HepG2 (cell line): Measurements from ENCODE around the gene CD2. TPM values are rescaled to one million over a fixed set of nuclear protein-coding genes. Genes with fewer than 3 reads are reported as not detected.

Experiments
- ATAC-seq: fragments of 200-7000 bp; cut with Tn5 transposase; 3 replicates; pipeline ENCODE4 v1.9.1; 2020; ENCODE audit warnings: mild to moderate bottlenecking, moderate library complexity
- BruUV-seq: library from RNA; stranded (reverse); fragments of 400-500 nt; replicated peaks from 2 replicates; lab custom pipeline; 2021; lab: Mats Ljungman, UMichigan
- CTCF ChIA-PET: fragments of 300-600 bp; formaldehyde crosslinking; extraction: SDS; loops from one replicate; lab custom pipeline; 2021; ENCODE audit warnings: low total read pairs, inconsistent platforms, low intra/inter-chr PET ratio; lab: Yijun Ruan, JAX
- POLR2A ChIA-PET: fragments of 350-600 bp; sonication (Branson Sonifier 250); formaldehyde crosslinking; loops from one replicate; lab custom pipeline; 2020; ENCODE audit warnings: antibody characterized with exemption, inconsistent platforms; lab: Yijun Ruan, JAX
- DNase-seq: peaks from one replicate; pipeline ENCODE4 v3.0.0-alpha.2; 2015; ENCODE audit warnings: low spot score
- FAIRE-seq: peaks from 3 replicates; lab custom pipeline; 2011; peaks lifted over from hg19 to GRCh38; lab: Jason Lieb, UNC
- H2AFZ ChIP-seq: one replicate; pipeline ENCODE4 v1.6.1; 2011; ENCODE audit warnings: low read length, inconsistent platforms
- H3K27ac ChIP-seq: fragments of 300-600 bp; 3 replicates; pipeline ENCODE4 v1.8.0; 2011; ENCODE audit warnings: mixed run types, mild to moderate bottlenecking, mixed read lengths, low read length, inconsistent platforms; ENCODE audit not compliant: insufficient read depth; ENCODE audit errors: extremely low read length
- H3K27me3 ChIP-seq, 2 experiments: fragments of 200-600 bp in 1 of 2; 2 replicates in 1 of 2; 3 replicates in 1 of 2; pipeline versions ENCODE4 v1.6.0 to v1.8.0; 2011; ENCODE audit warnings: low read length in 2 of 2, mild to moderate bottlenecking in 2 of 2, moderate library complexity in 2 of 2, inconsistent platforms in 1 of 2; ENCODE audit not compliant: insufficient read depth in 2 of 2, control insufficient read depth in 1 of 2
- H3K36me3 ChIP-seq, 2 experiments: fragments of 200-600 bp in 1 of 2; replicated peaks in 1 of 2; 2 replicates in 1 of 2; 3 replicates in 1 of 2; pipeline versions ENCODE4 v1.5.1 to v1.8.0; 2011; ENCODE audit warnings: low read length in 2 of 2, inconsistent platforms in 1 of 2; ENCODE audit not compliant: insufficient read depth in 2 of 2, control insufficient read depth in 1 of 2
- H3K4me1 ChIP-seq: 2 replicates; pipeline ENCODE4 v1.5.1; 2012; ENCODE audit warnings: low read length, inconsistent platforms; ENCODE audit not compliant: insufficient read depth
- H3K4me2 ChIP-seq: 2 replicates; pipeline ENCODE4 v1.6.0; 2011; ENCODE audit warnings: low read depth, low read length, inconsistent platforms
- H3K4me3 ChIP-seq, 3 experiments: fragments of 200-600 bp in 1 of 3; sonication (generic), shearing (Covaris generic) in 1 of 3; replicated peaks in 1 of 3; 2 replicates each; pipeline ENCODE4 v1.5.1; 2011 to 2016; ENCODE audit warnings: low read length in 3 of 3, inconsistent platforms in 2 of 3, low read depth in 2 of 3, mild to moderate bottlenecking in 2 of 3, control low read depth in 1 of 3, mixed read lengths in 1 of 3; ENCODE audit not compliant: insufficient read depth in 1 of 3
- H3K79me2 ChIP-seq: one replicate; pipeline ENCODE4 v1.6.1; 2011; ENCODE audit warnings: low read length, inconsistent platforms; ENCODE audit not compliant: insufficient read depth
- H3K9ac ChIP-seq: 2 replicates; pipeline ENCODE4 v1.6.0; 2011; ENCODE audit warnings: mild to moderate bottlenecking, low read depth, low read length, inconsistent platforms; ENCODE audit not compliant: insufficient read depth
- H3K9me3 ChIP-seq: 2 replicates; pipeline ENCODE4 v1.5.1; 2012; ENCODE audit warnings: mild to moderate bottlenecking, low read length
- H4K20me1 ChIP-seq: 2 replicates; pipeline ENCODE4 v1.6.0; 2011; ENCODE audit warnings: inconsistent platforms, mild to moderate bottlenecking, low read length, moderate library complexity; ENCODE audit not compliant: insufficient read depth
- FOXK1 ChIP-seq: sonication (generic); formaldehyde crosslinking; IDR thresholded peaks from 2 replicates; pipeline ENCODE4 v1.4.0; 2020; ENCODE audit warnings: low read depth, missing genetic modification reagents, borderline replicate concordance
- HDAC1 ChIP-seq: sonication (generic); formaldehyde crosslinking; IDR thresholded peaks from 2 replicates; pipeline ENCODE4 v1.5.1; 2020; ENCODE audit warnings: mild to moderate bottlenecking, missing genetic modification reagents
- HOXA5 ChIP-seq: sonication (generic); formaldehyde crosslinking; IDR thresholded peaks from 2 replicates; pipeline ENCODE4 v1.4.0; 2020; ENCODE audit warnings: missing genetic modification reagents
- MEF2D ChIP-seq: sonication (generic); formaldehyde crosslinking; IDR thresholded peaks from 2 replicates; pipeline ENCODE4 v1.5.1; 2020; ENCODE audit warnings: mild to moderate bottlenecking, missing genetic modification reagents
- ZFP90 ChIP-seq: sonication (generic); formaldehyde crosslinking; IDR thresholded peaks from 2 replicates; pipeline ENCODE4 v1.8.0; 2022; ENCODE audit warnings: missing genetic modification reagents, mild to moderate bottlenecking, inconsistent platforms, borderline replicate concordance
- WGBS: methylation state at CpG from one replicate; pipeline ENCODE4 v1.1.6; 2017; ENCODE audit warnings: low lambda C conversion rate; 5-methylcytosine and 5-hydroxymethylcytosine counted together
- in situ Hi-C: cut with HindIII; loops from 2 replicates; pipeline ENCODE4 v1.10.0; 2017; ENCODE audit warnings: low pct_unique_long_range_greater_than_20kb; ENCODE audit not compliant: extremely low pct_ligation_motif_present
- intact Hi-C: fragments of 100-400 bp; cut with micrococcal nuclease; formaldehyde crosslinking; loops from one replicate; pipeline ENCODE4 v1.10.0; 2022; ENCODE audit not compliant: unreplicated experiment
- polyA plus RNA-seq, 8 experiments: library from polyadenylated mRNA; depleted of rRNA in 3 of 8; stranded (reverse) in 7 of 8; unstranded in 1 of 8; fragments of >200 nt; fragmentation: Illumina TruSeq in 4 of 8; extraction: Trizol in 4 of 8; gene quantifications; 2 replicates each; pipeline versions ENCODE4 v1.2.1 to v1.2.3, GENCODE V29; 2011 to 2016; ENCODE audit warnings: low read depth in 4 of 8, missing spikeins in 1 of 8, mixed read lengths in 1 of 8; ENCODE audit not compliant: insufficient read depth in 1 of 8
- total RNA-seq, 5 experiments: library from RNA; depleted of rRNA; stranded (reverse); fragments of >200 nt; fragmentation: Illumina TruSeq; extraction: Trizol; gene quantifications; 2 replicates each; pipeline ENCODE4 v1.2.3, GENCODE V29; 2016; ENCODE audit warnings: low read depth in 1 of 5
- TF ChIP-seq, protein P1 (sequence below): sonication (generic); formaldehyde crosslinking; IDR thresholded peaks from 2 replicates; pipeline ENCODE4 v1.5.0; 2020; ENCODE audit warnings: mild to moderate bottlenecking, missing genetic modification reagents, borderline replicate concordance
- TF ChIP-seq, protein P2 (sequence below): sonication (generic); formaldehyde crosslinking; IDR thresholded peaks from 2 replicates; pipeline ENCODE4 v1.4.0; 2020; ENCODE audit warnings: missing genetic modification reagents, mild to moderate bottlenecking, borderline replicate concordance
- TF ChIP-seq, protein P3 (sequence below): sonication (generic); formaldehyde crosslinking; IDR thresholded peaks from 2 replicates; pipeline ENCODE4 v1.4.0; 2020; ENCODE audit warnings: missing genetic modification reagents
- TF ChIP-seq, protein P4 (sequence below): sonication (generic); formaldehyde crosslinking; IDR thresholded peaks from 2 replicates; pipeline ENCODE4 v1.8.0; 2022; ENCODE audit warnings: missing genetic modification reagents, mild to moderate bottlenecking, moderate library complexity, borderline replicate concordance

Gene CD2
- total and polyA plus RNA-seq, 2 of the 13 experiments (the other 11 are each of a cell fraction or from before 2014, with no cell fraction given): not detected

DNA sequence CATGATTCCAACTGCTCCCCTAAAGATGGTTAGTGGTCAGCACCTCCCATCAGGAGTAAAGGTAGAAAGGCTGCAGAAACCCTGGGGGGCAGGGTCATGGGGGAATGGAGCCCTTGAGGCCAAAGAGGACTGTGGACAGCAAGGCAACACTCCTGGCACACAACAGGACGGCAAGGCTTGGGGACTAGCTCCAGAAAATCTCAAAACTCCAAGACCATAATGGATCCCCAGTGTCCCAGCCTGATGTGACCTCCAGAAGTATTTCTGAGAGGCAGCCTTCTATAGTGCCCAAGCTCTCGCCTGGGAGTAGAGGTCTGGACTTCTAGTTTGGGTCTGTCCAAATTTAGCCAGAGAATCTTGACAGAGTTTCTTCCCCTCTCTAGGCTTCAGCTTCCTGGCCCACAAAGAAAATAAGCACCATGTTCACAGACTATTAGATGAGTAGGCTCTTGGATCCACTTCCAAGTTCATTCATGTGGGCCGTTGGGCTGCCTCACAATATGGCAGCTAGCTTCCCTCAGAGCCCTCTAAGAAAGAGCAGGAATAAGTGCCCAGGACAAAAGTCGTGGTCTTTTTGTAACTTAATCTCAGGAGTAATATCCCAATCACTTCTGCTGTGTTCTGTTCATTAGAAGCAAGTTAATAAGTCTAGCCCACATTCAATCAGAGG, 6.9 kb downstream of the CD2 start:
- Histone ChIP-seq H3K27me3 (peaks cover 0 to 2% of the 10 kb centered on the region in 2 experiments; a peak in 1 of 5 replicates), H3K9me3 (no peaks in the 10 kb centered on the region), H4K20me1 (no peaks in the 10 kb centered on the region), H3K27ac (no peak overlapping the region), H3K4me2 (no peak overlapping the region), H3K4me3 (no peak overlapping the region), H2AFZ (no peak overlapping the region), H3K9ac (no peak overlapping the region), H3K4me1 (peaks cover 13% of the 10 kb centered on the region), H3K36me3 (no peaks in the 10 kb centered on the region), H3K79me2 (no peaks in the 10 kb centered on the region)
- ChIA-PET CTCF (no interaction called here), POLR2A (no interaction called here)
- FAIRE-seq: no peak
- intact Hi-C loops (no loop called here), in situ Hi-C loops (no loop called here)
- no peak for ATAC-seq
- TF ChIP-seq HOXA5 (CRISPR knock-in tag): no peak
- TF ChIP-seq, protein P1, sequence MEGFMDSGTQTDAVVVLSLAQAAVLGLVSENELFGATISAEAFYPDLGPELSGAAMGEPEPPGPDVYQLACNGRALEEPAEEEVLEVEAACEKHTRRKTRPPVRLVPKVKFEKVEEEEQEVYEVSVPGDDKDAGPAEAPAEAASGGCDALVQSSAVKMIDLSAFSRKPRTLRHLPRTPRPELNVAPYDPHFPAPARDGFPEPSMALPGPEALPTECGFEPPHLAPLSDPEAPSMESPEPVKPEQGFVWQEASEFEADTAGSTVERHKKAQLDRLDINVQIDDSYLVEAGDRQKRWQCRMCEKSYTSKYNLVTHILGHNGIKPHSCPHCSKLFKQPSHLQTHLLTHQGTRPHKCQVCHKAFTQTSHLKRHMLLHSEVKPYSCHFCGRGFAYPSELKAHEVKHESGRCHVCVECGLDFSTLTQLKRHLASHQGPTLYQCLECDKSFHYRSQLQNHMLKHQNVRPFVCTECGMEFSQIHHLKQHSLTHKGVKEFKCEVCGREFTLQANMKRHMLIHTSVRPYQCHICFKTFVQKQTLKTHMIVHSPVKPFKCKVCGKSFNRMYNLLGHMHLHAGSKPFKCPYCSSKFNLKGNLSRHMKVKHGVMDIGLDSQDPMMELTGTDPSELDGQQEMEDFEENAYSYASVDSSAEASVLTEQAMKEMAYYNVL: no peak
- no TSS peak for BruUV-seq
- 12% methylated on average over 4 of the region's 4 CpGs for WGBS
- no peak for DNase-seq

- FAIRE-seq: no peak
- H3K27ac ChIP-seq: no peak overlapping the region
- in situ Hi-C loops: no loop called here
- intact Hi-C loops: no loop called here
- ChIA-PET CTCF (no interaction called here), POLR2A (no interaction called here)
- no peaks in the 10 kb centered on the region for H3K9me3 ChIP-seq
- no TSS peak for BruUV-seq
- H2AFZ ChIP-seq: no peak overlapping the region
- no peaks in the 10 kb centered on the region for H4K20me1 ChIP-seq
- H3K4me2 ChIP-seq: no peak overlapping the region
- H3K27me3 ChIP-seq: peaks cover 0 to 2% of the 10 kb centered on the region in 2 experiments; a peak in 1 of 5 replicates
- H3K4me3 ChIP-seq: no peak overlapping the region
- peaks cover 13% of the 10 kb centered on the region for H3K4me1 ChIP-seq
- no peak for DNase-seq
- H3K9ac ChIP-seq: no peak overlapping the region
- WGBS: 54% methylated on average over 2 of the region's 2 CpGs
- no peaks in the 10 kb centered on the region for H3K79me2 ChIP-seq
- ATAC-seq: no peak
- H3K36me3 ChIP-seq: no peaks in the 10 kb centered on the region
- TF ChIP-seq, protein P2, sequence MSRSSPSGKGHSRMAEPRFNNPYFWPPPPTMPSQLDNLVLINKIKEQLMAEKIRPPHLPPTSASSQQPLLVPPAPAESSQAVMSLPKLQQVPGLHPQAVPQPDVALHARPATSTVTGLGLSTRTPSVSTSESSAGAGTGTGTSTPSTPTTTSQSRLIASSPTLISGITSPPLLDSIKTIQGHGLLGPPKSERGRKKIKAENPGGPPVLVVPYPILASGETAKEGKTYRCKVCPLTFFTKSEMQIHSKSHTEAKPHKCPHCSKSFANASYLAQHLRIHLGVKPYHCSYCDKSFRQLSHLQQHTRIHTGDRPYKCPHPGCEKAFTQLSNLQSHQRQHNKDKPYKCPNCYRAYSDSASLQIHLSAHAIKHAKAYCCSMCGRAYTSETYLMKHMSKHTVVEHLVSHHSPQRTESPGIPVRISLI (CRISPR knock-in tag): no peak
- TF ChIP-seq FOXK1 (no peak), ZFP90 (no peak), MEF2D (CRISPR knock-in tag) (no peak), HDAC1 (no peak)
- TF ChIP-seq, protein P3, sequence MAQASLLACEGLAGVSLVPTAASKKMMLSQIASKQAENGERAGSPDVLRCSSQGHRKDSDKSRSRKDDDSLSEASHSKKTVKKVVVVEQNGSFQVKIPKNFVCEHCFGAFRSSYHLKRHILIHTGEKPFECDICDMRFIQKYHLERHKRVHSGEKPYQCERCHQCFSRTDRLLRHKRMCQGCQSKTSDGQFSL: no peak
- TF ChIP-seq, protein P4, sequence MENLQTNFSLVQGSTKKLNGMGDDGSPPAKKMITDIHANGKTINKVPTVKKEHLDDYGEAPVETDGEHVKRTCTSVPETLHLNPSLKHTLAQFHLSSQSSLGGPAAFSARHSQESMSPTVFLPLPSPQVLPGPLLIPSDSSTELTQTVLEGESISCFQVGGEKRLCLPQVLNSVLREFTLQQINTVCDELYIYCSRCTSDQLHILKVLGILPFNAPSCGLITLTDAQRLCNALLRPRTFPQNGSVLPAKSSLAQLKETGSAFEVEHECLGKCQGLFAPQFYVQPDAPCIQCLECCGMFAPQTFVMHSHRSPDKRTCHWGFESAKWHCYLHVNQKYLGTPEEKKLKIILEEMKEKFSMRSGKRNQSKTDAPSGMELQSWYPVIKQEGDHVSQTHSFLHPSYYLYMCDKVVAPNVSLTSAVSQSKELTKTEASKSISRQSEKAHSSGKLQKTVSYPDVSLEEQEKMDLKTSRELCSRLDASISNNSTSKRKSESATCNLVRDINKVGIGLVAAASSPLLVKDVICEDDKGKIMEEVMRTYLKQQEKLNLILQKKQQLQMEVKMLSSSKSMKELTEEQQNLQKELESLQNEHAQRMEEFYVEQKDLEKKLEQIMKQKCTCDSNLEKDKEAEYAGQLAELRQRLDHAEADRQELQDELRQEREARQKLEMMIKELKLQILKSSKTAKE: no peak
Observed at GRCh38 chr1:116762281-116762680, 8.1 kb downstream of the CD2 start.
